Psoas muscle (tissue), 8 donors: ENCODE results near the gene KCNJ5. TPM values are rescaled to one million over a fixed set of nuclear protein-coding genes. Genes with fewer than 3 reads are reported as not detected.
A peak's percentile ranks its signal among the peaks of the same experiment; 100 is the strongest.

Experiments used
- ATAC-seq, 4 donors: fragments of 200-7000 bp; cut with Tn5 transposase; one replicate each; pipeline ENCODE4 v1.9.1; 2020; ENCODE audit warnings: moderate library complexity in 3 of 4, mild to moderate bottlenecking in 2 of 4
- DNase-seq, 2 donors: peaks; one replicate each; pipeline ENCODE4 v3.0.0-alpha.2; 2020
- H3K27ac ChIP-seq: fragments of 200-600 bp; one replicate; pipeline ENCODE4 v1.8.0; 2022
- H3K27me3 ChIP-seq, 3 donors: fragments of 200-600 bp in 1 of 3; one replicate each; pipeline versions ENCODE4 v1.6.1 to v1.8.0; 2013 to 2022; ENCODE audit warnings: low read length in 2 of 3, mild to moderate bottlenecking in 2 of 3, moderate library complexity in 1 of 3; ENCODE audit not compliant: insufficient read depth in 3 of 3
- H3K36me3 ChIP-seq, 2 donors: fragments of 200-600 bp in 1 of 2; one replicate each; pipeline versions ENCODE4 v1.6.1 to v1.8.0; 2013 to 2022; ENCODE audit warnings: low read depth in 1 of 2, mild to moderate bottlenecking in 1 of 2, moderate library complexity in 1 of 2; ENCODE audit not compliant: insufficient read depth in 1 of 2
- H3K4me1 ChIP-seq: fragments of 200-600 bp; one replicate; pipeline ENCODE4 v1.8.0; 2022
- H3K4me3 ChIP-seq: fragments of 200-600 bp; one replicate; pipeline ENCODE4 v1.8.0; 2022; ENCODE audit warnings: mild to moderate bottlenecking
- H3K9me3 ChIP-seq: fragments of 200-600 bp; one replicate; pipeline ENCODE4 v1.8.0; 2022
- CTCF ChIP-seq: fragments of 200-600 bp; IDR thresholded peaks from one replicate; pipeline ENCODE4 v1.8.0; 2022; ENCODE audit warnings: antibody characterized with exemption
- WGBS, 3 donors: extraction: QIAGEN DNeasy Blood & Tissue Kit; methylation state at CpG; one replicate each; pipeline versions ENCODE4 v1.1.6 to v1.1.7; 2013; 5-methylcytosine and 5-hydroxymethylcytosine counted together
- intact Hi-C, 2 donors: fragments of 100-400 bp; cut with DNase I; formaldehyde crosslinking; loops; one replicate each; pipeline versions ENCODE4 v1.11.0 to v1.14.2; 2022
- polyA plus RNA-seq, 3 donors: library from polyadenylated mRNA; stranded (reverse); fragments of 200-250 nt; gene quantifications; one replicate each; pipeline ENCODE4 v1.2.3, GENCODE V29; 2013
- total RNA-seq, 4 donors: library from RNA; stranded (reverse); fragmentation: NEBNext Ultra II Directional in 2 of 4; extraction: Animal tissue kit (Norgen Biotek cat#: 25700) in 2 of 4; gene quantifications; one replicate each; pipeline versions ENCODE4 v1.2.1 to v1.2.4, GENCODE V29; 2021 to 2023
- donor health status: healthy with polysubstance abuse.
- donor health status: DM: no; HTN: no; CAD: no; lungs with moderate emphysema.
- donor health status: Bipolar disorder and iron deficiency.
- donor health status: healthy.
- donor health status: DM: yes; HTN: yes; CAD: no.
- donor health status: DM: no; HTN: no; CAD: no.
- donor health status: DM: no; HTN: no; CAD: no.
- donor health status: DM: yes; HTN: yes; CAD: no.

The KCNJ5 gene
- total and polyA plus RNA-seq, 7 donors, result 0.01 to 0.46 (median 0.24) TPM

GRCh38 chr11:128929468-128929867 lies 38.3 kb downstream of the KCNJ5 start:
- Histone ChIP-seq H3K4me1 (no peaks in the 10 kb centered on the region), H3K36me3 (no peaks in the 10 kb centered on the region), H3K9me3 (no peaks in the 10 kb centered on the region), H3K27ac (no peak overlapping the region), H3K4me3 (no peak overlapping the region), H3K27me3 (peaks cover 0 to 2% (median 0%) of the 10 kb centered on the region in 3 donors)
- WGBS, 3 donors, result 44 to 62% (median 49%) methylated on average over 5 of the region's 5 CpGs
- DNase-seq (no peak), ATAC-seq (no peak)
- no peak for TF ChIP-seq CTCF
- intact Hi-C loops, result no loop called here

GRCh38 chr11:128929991-128930390 lies 38.8 kb downstream of the KCNJ5 start:
- Histone ChIP-seq H3K27me3 (peaks cover 0 to 2% (median 0%) of the 10 kb centered on the region in 3 donors), H3K4me3 (no peak overlapping the region), H3K9me3 (no peaks in the 10 kb centered on the region), H3K27ac (no peak overlapping the region), H3K36me3 (no peaks in the 10 kb centered on the region), H3K4me1 (no peaks in the 10 kb centered on the region)
- intact Hi-C loops, result no loop called here
- DNase-seq (no peak), ATAC-seq (no peak)
- TF ChIP-seq CTCF, result no peak
- WGBS, 3 donors, result 28 to 48% (median 45%) methylated on average over 12 of the region's 12 CpGs

- no peak overlapping the region for H3K4me3 ChIP-seq
- no peaks in the 10 kb centered on the region for H3K36me3 ChIP-seq
- H3K4me1 ChIP-seq, result no peaks in the 10 kb centered on the region
- TF ChIP-seq CTCF, result no peak
- no peak overlapping the region for H3K27ac ChIP-seq
- DNase-seq, result no peak
- peaks cover 0 to 2% (median 0%) of the 10 kb centered on the region in 3 donors for H3K27me3 ChIP-seq
- intact Hi-C loops, result no loop called here
- no peak for ATAC-seq
- 76 to 85% (median 80%) methylated on average over 3 of the region's 3 CpGs for WGBS, 3 donors
- H3K9me3 ChIP-seq, result no peaks in the 10 kb centered on the region
Observed at GRCh38 chr11:128931066-128931465, 39.9 kb downstream of the KCNJ5 start.

GRCh38 chr11:128931668-128932067 lies 40.5 kb downstream of the KCNJ5 start:
- H3K27me3 ChIP-seq, result peaks cover 0 to 2% (median 0%) of the 10 kb centered on the region in 3 donors
- 50 to 61% (median 52%) methylated on average over 6 of the region's 6 CpGs for whole genome bisulfite sequencing, 3 donors
- peak in 3 of 4 donors; percentile 74 to 91 (median 81) for ATAC-seq
- H3K9me3 ChIP-seq, result no peaks in the 10 kb centered on the region
- intact Hi-C loops, result no loop called here
- TF ChIP-seq CTCF, result no peak
- H3K27ac ChIP-seq, result no peak overlapping the region
- H3K4me1 ChIP-seq, result no peaks in the 10 kb centered on the region
- H3K36me3 ChIP-seq, result no peaks in the 10 kb centered on the region
- no peak for DNase-seq
- no peak overlapping the region for H3K4me3 ChIP-seq

- ATAC-seq (no peak), DNase-seq (no peak)
- H3K4me3 ChIP-seq, result no peak overlapping the region
- H3K27me3 ChIP-seq, result no peaks in the 10 kb centered on the region
- no peaks in the 10 kb centered on the region for H3K4me1 ChIP-seq
- TF ChIP-seq CTCF, result no peak
- H3K27ac ChIP-seq, result no peak overlapping the region
- no peaks in the 10 kb centered on the region for H3K36me3 ChIP-seq
- no peaks in the 10 kb centered on the region for H3K9me3 ChIP-seq
- 80 to 86% (median 82%) methylated on average over 7 of the region's 7 CpGs for WGBS, 3 donors
- intact Hi-C loops, result no loop called here
Observed at GRCh38 chr11:128933481-128934178, 42.5 kb downstream of the KCNJ5 start.
